Neural cell (in vitro differentiated cells): ENCODE results near the gene CDKN1B. TPM values are rescaled to one million over a fixed set of nuclear protein-coding genes. Genes with fewer than 3 reads are reported as not detected.

Source experiments
- H2AFZ ChIP-seq: fragments of 200-600, 300-800 bp; sonication (generic), shearing (Covaris generic); 2 replicates; pipeline ENCODE4 v1.6.0; 2014; ENCODE audit warnings: low read depth, mild to moderate bottlenecking, antibody characterized with exemption, low read length, moderate library complexity
- H3F3A ChIP-seq: fragments of 200-600 bp; shearing (Covaris generic); 2 replicates; pipeline ENCODE4 v1.6.1; 2016; ENCODE audit warnings: mild to moderate bottlenecking, moderate library complexity, mixed read lengths, antibody characterized with exemption, low read length; ENCODE audit not compliant: insufficient read depth, poor library complexity, severe bottlenecking
- H3K27ac ChIP-seq: fragments of 200-600, 300-800 bp; sonication (generic), shearing (Covaris generic); 2 replicates; pipeline ENCODE4 v1.5.1; 2014; ENCODE audit warnings: mild to moderate bottlenecking, low read length, moderate library complexity
- H3K27me3 ChIP-seq: fragments of 300-800, 200-600 bp; sonication (generic), shearing (Covaris generic); 2 replicates; pipeline ENCODE4 v1.6.0; 2014; ENCODE audit warnings: mild to moderate bottlenecking, low read depth, low read length, moderate library complexity; ENCODE audit not compliant: insufficient read depth
- H3K36me3 ChIP-seq: fragments of 300-800, 200-600 bp; sonication (generic), shearing (Covaris generic); 2 replicates; pipeline ENCODE4 v1.5.1; 2014; ENCODE audit warnings: mild to moderate bottlenecking, antibody characterized with exemption, low read length, moderate library complexity; ENCODE audit not compliant: insufficient read depth
- H3K4me2 ChIP-seq: fragments of 300-800, 200-600 bp; sonication (generic), shearing (Covaris generic); 2 replicates; pipeline ENCODE4 v1.6.0; 2014; ENCODE audit warnings: mild to moderate bottlenecking, low read length
- H3K4me3 ChIP-seq: fragments of 300-800, 200-600 bp; sonication (generic), shearing (Covaris generic); 2 replicates; pipeline ENCODE4 v1.5.1; 2014; ENCODE audit warnings: mild to moderate bottlenecking, low read length, moderate library complexity
- H3K79me2 ChIP-seq: fragments of 200-600 bp; shearing (Covaris generic); replicated peaks from 2 replicates; pipeline ENCODE4 v1.6.0; 2014; ENCODE audit warnings: mild to moderate bottlenecking, low read length, moderate library complexity; ENCODE audit not compliant: insufficient read depth
- H3K9ac ChIP-seq: fragments of 300-800, 200-600 bp; sonication (generic), shearing (Covaris generic); 2 replicates; pipeline ENCODE4 v1.6.1; 2016; ENCODE audit warnings: mild to moderate bottlenecking, low read length, mixed read lengths
- H3K9me2 ChIP-seq: fragments of 200-600 bp; shearing (Covaris generic); 2 replicates; pipeline ENCODE4 v1.6.1; 2016; ENCODE audit warnings: mild to moderate bottlenecking, low read length, mixed read lengths; ENCODE audit not compliant: insufficient read depth
- H3K9me3 ChIP-seq: fragments of 200-600, 300-800 bp; sonication (generic), shearing (Covaris generic); 2 replicates; pipeline ENCODE4 v1.6.1; 2016; ENCODE audit warnings: mild to moderate bottlenecking, mixed run types, low read length, moderate library complexity, mixed read lengths
- H4K20me1 ChIP-seq: fragments of 200-600 bp; shearing (Covaris generic); 2 replicates; pipeline ENCODE4 v1.6.1; 2016; ENCODE audit warnings: mild to moderate bottlenecking, mixed run types; ENCODE audit not compliant: insufficient read depth
- EP300 ChIP-seq: fragments of 450-650 bp; conservative IDR thresholded peaks from 2 replicates; pipeline ENCODE4 v1.6.1; 2014; ENCODE audit warnings: antibody characterized with exemption, mild to moderate bottlenecking, moderate library complexity; ENCODE audit not compliant: poor library complexity, severe bottlenecking
- EZH2 ChIP-seq: fragments of 200-600, 300-800 bp; shearing (Covaris generic), sonication (generic); IDR thresholded peaks from 2 replicates; pipeline ENCODE4 v1.6.1; 2014; ENCODE audit warnings: antibody characterized with exemption, low read length, borderline replicate concordance, mild to moderate bottlenecking; ENCODE audit not compliant: insufficient read depth, poor library complexity, severe bottlenecking
- POLR2AphosphoS5 ChIP-seq: IDR thresholded peaks from 2 replicates; pipeline ENCODE4 v1.6.1; 2012
- TAF1 ChIP-seq: IDR thresholded peaks from 2 replicates; pipeline ENCODE4 v1.6.1; 2012; ENCODE audit warnings: low read depth
- polyA plus RNA-seq: library from polyadenylated mRNA; depleted of rRNA; stranded (reverse); fragments of >200 nt; gene quantifications from 2 replicates; pipeline ENCODE4 v1.2.3, GENCODE V29; 2014
- TF ChIP-seq, protein P1 (sequence below): fragments of 450-650 bp; IDR thresholded peaks from 2 replicates; pipeline ENCODE4 v1.5.1; 2014; ENCODE audit warnings: antibody characterized with exemption, mild to moderate bottlenecking, moderate library complexity; ENCODE audit not compliant: poor library complexity, severe bottlenecking
- TF ChIP-seq, protein P2 (sequence below): IDR thresholded peaks from 2 replicates; pipeline ENCODE4 v1.6.1; 2012; ENCODE audit warnings: borderline replicate concordance

Gene CDKN1B
- polyA plus RNA-seq, 1 donor from 2014 or later, result 107 TPM

DNA sequence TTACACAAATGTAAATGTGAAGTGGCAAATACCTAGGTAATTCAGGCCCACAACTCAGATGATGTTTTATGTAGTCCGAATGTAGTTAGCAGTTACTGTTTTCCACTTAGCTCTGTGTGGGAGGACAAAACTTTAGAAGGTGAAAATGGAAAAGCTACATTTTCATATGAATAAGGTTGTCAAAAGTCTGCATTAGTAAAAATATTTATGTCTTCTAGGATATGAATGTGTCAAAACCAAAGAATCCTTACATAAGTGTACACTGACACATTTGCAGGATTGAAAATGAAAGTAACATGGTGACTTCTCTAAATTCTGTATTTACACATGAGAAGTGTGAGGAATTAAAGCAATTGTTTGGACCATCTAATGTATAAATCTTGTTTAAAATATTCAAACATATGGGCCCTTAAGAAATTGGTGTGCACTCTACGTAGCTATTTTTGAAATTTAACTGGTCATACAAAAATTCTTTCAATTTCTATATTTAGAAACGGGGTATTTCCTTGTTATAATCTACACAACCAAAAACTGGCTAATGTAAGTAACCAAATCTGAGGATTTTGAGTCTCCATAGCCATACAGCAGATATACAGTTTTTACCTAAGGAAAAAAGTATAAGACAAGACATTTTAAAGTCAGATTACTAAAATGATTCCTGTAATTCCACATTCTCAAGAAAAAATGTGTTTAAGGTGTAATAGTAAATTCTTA lies 5.4 kb downstream of the CDKN1B start:
- Histone ChIP-seq H3K9me3 (no peaks in the 10 kb centered on the region), H3K4me2 (no peak overlapping the region), H3K27ac (no peak overlapping the region), H3F3A (no peaks in the 10 kb centered on the region), H3K9me2 (no peaks in the 10 kb centered on the region), H3K4me3 (no peak overlapping the region), H3K36me3 (peaks cover 6% of the 10 kb centered on the region), H3K9ac (no peak overlapping the region), H2AFZ (no peak overlapping the region), H3K79me2 (peaks cover 36% of the 10 kb centered on the region), H3K27me3 (peaks cover 13% of the 10 kb centered on the region), H4K20me1 (peaks cover 18% of the 10 kb centered on the region)
- TF ChIP-seq EP300 (no peak), POLR2AphosphoS5 (no peak), EZH2 (no peak), TAF1 (no peak)
- TF ChIP-seq, protein P1, sequence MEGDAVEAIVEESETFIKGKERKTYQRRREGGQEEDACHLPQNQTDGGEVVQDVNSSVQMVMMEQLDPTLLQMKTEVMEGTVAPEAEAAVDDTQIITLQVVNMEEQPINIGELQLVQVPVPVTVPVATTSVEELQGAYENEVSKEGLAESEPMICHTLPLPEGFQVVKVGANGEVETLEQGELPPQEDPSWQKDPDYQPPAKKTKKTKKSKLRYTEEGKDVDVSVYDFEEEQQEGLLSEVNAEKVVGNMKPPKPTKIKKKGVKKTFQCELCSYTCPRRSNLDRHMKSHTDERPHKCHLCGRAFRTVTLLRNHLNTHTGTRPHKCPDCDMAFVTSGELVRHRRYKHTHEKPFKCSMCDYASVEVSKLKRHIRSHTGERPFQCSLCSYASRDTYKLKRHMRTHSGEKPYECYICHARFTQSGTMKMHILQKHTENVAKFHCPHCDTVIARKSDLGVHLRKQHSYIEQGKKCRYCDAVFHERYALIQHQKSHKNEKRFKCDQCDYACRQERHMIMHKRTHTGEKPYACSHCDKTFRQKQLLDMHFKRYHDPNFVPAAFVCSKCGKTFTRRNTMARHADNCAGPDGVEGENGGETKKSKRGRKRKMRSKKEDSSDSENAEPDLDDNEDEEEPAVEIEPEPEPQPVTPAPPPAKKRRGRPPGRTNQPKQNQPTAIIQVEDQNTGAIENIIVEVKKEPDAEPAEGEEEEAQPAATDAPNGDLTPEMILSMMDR, result no peak
- TF ChIP-seq, protein P2, sequence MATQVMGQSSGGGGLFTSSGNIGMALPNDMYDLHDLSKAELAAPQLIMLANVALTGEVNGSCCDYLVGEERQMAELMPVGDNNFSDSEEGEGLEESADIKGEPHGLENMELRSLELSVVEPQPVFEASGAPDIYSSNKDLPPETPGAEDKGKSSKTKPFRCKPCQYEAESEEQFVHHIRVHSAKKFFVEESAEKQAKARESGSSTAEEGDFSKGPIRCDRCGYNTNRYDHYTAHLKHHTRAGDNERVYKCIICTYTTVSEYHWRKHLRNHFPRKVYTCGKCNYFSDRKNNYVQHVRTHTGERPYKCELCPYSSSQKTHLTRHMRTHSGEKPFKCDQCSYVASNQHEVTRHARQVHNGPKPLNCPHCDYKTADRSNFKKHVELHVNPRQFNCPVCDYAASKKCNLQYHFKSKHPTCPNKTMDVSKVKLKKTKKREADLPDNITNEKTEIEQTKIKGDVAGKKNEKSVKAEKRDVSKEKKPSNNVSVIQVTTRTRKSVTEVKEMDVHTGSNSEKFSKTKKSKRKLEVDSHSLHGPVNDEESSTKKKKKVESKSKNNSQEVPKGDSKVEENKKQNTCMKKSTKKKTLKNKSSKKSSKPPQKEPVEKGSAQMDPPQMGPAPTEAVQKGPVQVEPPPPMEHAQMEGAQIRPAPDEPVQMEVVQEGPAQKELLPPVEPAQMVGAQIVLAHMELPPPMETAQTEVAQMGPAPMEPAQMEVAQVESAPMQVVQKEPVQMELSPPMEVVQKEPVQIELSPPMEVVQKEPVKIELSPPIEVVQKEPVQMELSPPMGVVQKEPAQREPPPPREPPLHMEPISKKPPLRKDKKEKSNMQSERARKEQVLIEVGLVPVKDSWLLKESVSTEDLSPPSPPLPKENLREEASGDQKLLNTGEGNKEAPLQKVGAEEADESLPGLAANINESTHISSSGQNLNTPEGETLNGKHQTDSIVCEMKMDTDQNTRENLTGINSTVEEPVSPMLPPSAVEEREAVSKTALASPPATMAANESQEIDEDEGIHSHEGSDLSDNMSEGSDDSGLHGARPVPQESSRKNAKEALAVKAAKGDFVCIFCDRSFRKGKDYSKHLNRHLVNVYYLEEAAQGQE, result no peak

DNA sequence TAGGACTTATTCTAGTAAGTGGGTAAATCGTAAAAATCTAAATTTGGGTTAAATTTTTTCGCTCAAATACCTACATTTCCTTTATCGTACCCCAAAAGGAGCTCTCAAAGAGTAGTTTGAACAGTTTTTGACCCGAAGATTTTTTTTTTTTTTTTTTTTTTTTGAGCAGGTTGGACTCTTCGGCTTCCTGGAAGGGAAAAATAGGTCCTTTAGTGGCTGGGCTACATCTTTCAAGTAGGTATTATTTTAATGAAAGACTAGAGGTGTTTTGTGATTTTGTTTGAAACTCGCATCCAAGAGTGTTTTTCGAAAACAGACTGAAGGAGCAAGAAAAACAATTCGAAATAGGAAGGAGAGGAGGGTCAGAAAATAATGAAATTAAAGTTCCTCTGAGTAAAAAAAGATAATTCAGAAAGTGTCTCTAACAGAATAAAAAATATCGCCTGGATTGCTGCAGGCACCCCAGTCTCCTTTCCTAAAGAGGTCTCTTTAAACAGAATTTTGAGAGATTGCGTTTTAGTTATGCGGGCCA lies 6.0 kb downstream of the CDKN1B start:
- peak overlapping the region; percentile 84 for H3K4me3 ChIP-seq
- H3K36me3 ChIP-seq, result peaks cover 6% of the 10 kb centered on the region
- no peaks in the 10 kb centered on the region for H3K9me2 ChIP-seq
- H3K79me2 ChIP-seq, result peaks cover 30% of the 10 kb centered on the region
- peak overlapping the region; percentile 68 for H3K9ac ChIP-seq
- no peak overlapping the region for H3K4me2 ChIP-seq
- H3K9me3 ChIP-seq, result no peaks in the 10 kb centered on the region
- no peak overlapping the region for H3K27ac ChIP-seq
- peaks cover 14% of the 10 kb centered on the region for H4K20me1 ChIP-seq
- peak; percentile 2 for TF ChIP-seq POLR2AphosphoS5
- no peak for TF ChIP-seq TAF1
- no peaks in the 10 kb centered on the region for H3F3A ChIP-seq
- H3K27me3 ChIP-seq, result peaks cover 13% of the 10 kb centered on the region
- H2AFZ ChIP-seq, result no peak overlapping the region
